DMS53 (cell line): ENCODE results near the gene IP6K3.

Source experiments
- DNase-seq: peaks from one replicate; lab custom pipeline; 2025; lab: John Stamatoyannopoulos, UW

Gene IP6K3

DNA sequence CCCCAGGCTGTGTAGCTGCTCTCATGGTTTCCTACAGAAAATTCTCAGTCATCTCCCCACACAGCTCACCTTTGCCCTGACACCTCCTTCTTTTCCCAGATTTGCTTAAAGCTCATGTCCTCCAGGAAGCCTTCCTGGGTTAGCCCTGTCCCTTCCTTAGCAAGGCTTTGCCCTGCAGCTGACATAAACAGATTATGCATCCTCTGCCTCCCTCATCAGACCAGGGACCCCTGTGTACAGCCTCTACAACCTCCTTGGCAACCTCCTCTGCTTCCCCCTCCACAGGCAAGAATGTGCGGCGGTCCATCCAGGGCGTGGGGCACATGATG, 75.0 kb downstream of the IP6K3 start:
- no peak for DNase-seq
